Thyroid gland (tissue), 4 donors: ENCODE data around the gene CTRB2. TPM values are rescaled to one million over a fixed set of nuclear protein-coding genes. Genes with fewer than 3 reads are reported as not detected.
"Not testable (repeated sequence)": the region's sequence is repeated elsewhere in the genome, so short reads cannot be mapped to it uniquely, and the experiment has no call there.

Experiments
- DNase-seq, 2 donors: peaks; one replicate each; pipeline ENCODE4 v3.0.0-alpha.2; 2019
- H3K27ac ChIP-seq, 3 donors: fragments of 200-600 bp; sonication (generic); 1 replicate in 2 of 3; 2 replicates in 1 of 3; pipeline ENCODE4 v1.5.1; 2016 to 2019; ENCODE audit warnings: mild to moderate bottlenecking in 1 of 3, moderate library complexity in 1 of 3
- H3K27me3 ChIP-seq: fragments of 200-600 bp; sonication (generic); one replicate; pipeline ENCODE4 v1.5.1; 2019
- H3K36me3 ChIP-seq, 2 donors: fragments of 200-600 bp; sonication (generic); one replicate each; pipeline ENCODE4 v1.5.1; 2016 to 2019
- H3K4me1 ChIP-seq, 2 donors: fragments of 200-600 bp; sonication (generic); one replicate each; pipeline ENCODE4 v1.5.1; 2017 to 2019
- H3K4me3 ChIP-seq, 3 donors: fragments of 200-600 bp; sonication (generic); replicated peaks in 1 of 3; 1 replicate in 2 of 3; 2 replicates in 1 of 3; pipeline ENCODE4 v1.5.1; 2016; ENCODE audit warnings: mild to moderate bottlenecking in 1 of 3
- H3K9me3 ChIP-seq: fragments of 200-600 bp; sonication (generic); one replicate; pipeline ENCODE4 v1.5.1; 2017
- POLR2A ChIP-seq, 2 donors: fragments of 450-650 bp; IDR thresholded peaks; one replicate each; pipeline ENCODE4 v1.6.1; 2017; ENCODE audit warnings: antibody characterized with exemption in 2 of 2, mild to moderate bottlenecking in 2 of 2, moderate library complexity in 1 of 2
- WGBS, 2 donors: methylation state at CpG; one replicate each; pipeline ENCODE4 v1.1.5; 2017; 5-methylcytosine and 5-hydroxymethylcytosine counted together
- intact Hi-C: fragments of 100-400 bp; cut with DNase I; formaldehyde crosslinking; loops from one replicate; pipeline ENCODE4 v1.15.1; 2023
- total RNA-seq, 4 donors: library from RNA; depleted of rRNA; stranded (reverse); fragments of >200 nt; gene quantifications; one replicate each; pipeline ENCODE4 v1.2.3, GENCODE V29; 2016
- TF ChIP-seq, protein P1 (sequence below), 6 experiments: fragments of 200-600 bp in 3 of 6; fragments of 450-650 bp in 3 of 6; sonication (generic) in 3 of 6; IDR thresholded peaks; one replicate each; pipeline ENCODE4 v1.5.1; 2016 to 2019; ENCODE audit warnings: antibody characterized with exemption in 6 of 6, mild to moderate bottlenecking in 2 of 6, inconsistent platforms in 1 of 6, moderate library complexity in 1 of 6

Gene CTRB2
- total RNA-seq, 4 donors from 2014 or later, result not detected

DNA sequence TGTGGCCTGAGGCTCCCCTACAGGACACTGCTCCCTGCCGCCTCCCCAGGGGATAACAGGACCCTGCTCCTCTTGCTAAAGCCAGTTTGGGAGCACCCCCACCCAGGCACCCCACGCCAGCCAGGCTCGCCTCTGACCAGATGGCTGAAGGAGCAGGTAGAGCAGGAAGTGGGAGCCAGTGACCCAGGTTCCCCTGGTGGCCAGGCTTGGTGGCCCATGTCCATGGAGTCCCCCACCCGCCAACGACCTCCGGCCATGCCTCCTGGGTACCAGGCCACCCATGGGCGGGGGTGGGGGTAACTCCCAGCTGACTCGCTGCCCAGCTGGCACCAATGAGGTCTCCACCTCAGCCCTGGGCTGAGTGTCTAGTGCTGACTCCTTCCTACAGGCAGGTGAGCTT lies 34.5 kb upstream of the CTRB2 start:
- no peak overlapping the region for H3K4me3 ChIP-seq
- WGBS, 2 donors, result 72 to 93% methylated on average over 3 to 8 of the region's 8 CpGs
- H3K27me3 ChIP-seq, result no peaks in the 10 kb centered on the region
- H3K9me3 ChIP-seq, result no peaks in the 10 kb centered on the region
- no peak for TF ChIP-seq POLR2A (IDR thresholded peaks at IDR 0.05)
- TF ChIP-seq, protein P1, sequence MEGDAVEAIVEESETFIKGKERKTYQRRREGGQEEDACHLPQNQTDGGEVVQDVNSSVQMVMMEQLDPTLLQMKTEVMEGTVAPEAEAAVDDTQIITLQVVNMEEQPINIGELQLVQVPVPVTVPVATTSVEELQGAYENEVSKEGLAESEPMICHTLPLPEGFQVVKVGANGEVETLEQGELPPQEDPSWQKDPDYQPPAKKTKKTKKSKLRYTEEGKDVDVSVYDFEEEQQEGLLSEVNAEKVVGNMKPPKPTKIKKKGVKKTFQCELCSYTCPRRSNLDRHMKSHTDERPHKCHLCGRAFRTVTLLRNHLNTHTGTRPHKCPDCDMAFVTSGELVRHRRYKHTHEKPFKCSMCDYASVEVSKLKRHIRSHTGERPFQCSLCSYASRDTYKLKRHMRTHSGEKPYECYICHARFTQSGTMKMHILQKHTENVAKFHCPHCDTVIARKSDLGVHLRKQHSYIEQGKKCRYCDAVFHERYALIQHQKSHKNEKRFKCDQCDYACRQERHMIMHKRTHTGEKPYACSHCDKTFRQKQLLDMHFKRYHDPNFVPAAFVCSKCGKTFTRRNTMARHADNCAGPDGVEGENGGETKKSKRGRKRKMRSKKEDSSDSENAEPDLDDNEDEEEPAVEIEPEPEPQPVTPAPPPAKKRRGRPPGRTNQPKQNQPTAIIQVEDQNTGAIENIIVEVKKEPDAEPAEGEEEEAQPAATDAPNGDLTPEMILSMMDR (IDR thresholded peaks at IDR 0.05), result no peak
- no peak for DNase-seq
- intact Hi-C loops, result no loop called here
- H3K4me1 ChIP-seq, result peaks cover 55 to 67% of the 10 kb centered on the region in 2 donors
- H3K36me3 ChIP-seq, result peaks cover 12 to 13% of the 10 kb centered on the region in 2 donors
- H3K27ac ChIP-seq, result no peak overlapping the region

GRCh38 chr16:75240633-75241032 lies 33.7 kb upstream of the CTRB2 start:
- H3K36me3 ChIP-seq, result peaks cover 12 to 15% of the 10 kb centered on the region in 2 donors
- peak overlapping the region in 1 of 3 donors; percentile 88 for H3K27ac ChIP-seq
- DNase-seq, result peak in 1 of 2 donors; percentile 48
- 63 to 80% methylated on average over 1 to 6 of the region's 7 CpGs for WGBS, 2 donors
- intact Hi-C loops, H3K27me3 ChIP-seq, H3K9me3 ChIP-seq, H3K4me3 ChIP-seq: not testable (repeated sequence)
- H3K4me1 ChIP-seq, result peaks cover 48 to 59% of the 10 kb centered on the region in 2 donors

GRCh38 chr16:75239542-75240122 lies 32.7 kb upstream of the CTRB2 start:
- WGBS, 2 donors, result 86 to 91% methylated on average over 14 to 15 of the region's 19 CpGs
- intact Hi-C loops, result no loop called here
- H3K27me3 ChIP-seq, result no peaks in the 10 kb centered on the region
- no peak overlapping the region for H3K4me3 ChIP-seq
- no peak for DNase-seq
- peaks cover 38 to 49% of the 10 kb centered on the region in 2 donors for H3K4me1 ChIP-seq
- no peaks in the 10 kb centered on the region for H3K9me3 ChIP-seq
- peak overlapping the region; percentile 78 to 96 (median 88) for H3K27ac ChIP-seq
- TF ChIP-seq POLR2A (IDR thresholded peaks at IDR 0.05), result no peak
- TF ChIP-seq, protein P1 (IDR thresholded peaks at IDR 0.05), result no peak
- peaks cover 20 to 25% of the 10 kb centered on the region in 2 donors for H3K36me3 ChIP-seq

GRCh38 chr16:75238853-75239541 lies 32.0 kb upstream of the CTRB2 start:
- H3K9me3 ChIP-seq, result no peaks in the 10 kb centered on the region
- H3K27ac ChIP-seq, result peak overlapping the region; percentile 78 to 96 (median 88)
- intact Hi-C loops, result no loop called here
- no peak for TF ChIP-seq POLR2A (IDR thresholded peaks at IDR 0.05)
- TF ChIP-seq, protein P1 (IDR thresholded peaks at IDR 0.05), result peak in 3 of 6 experiments; percentile 6 to 47 (median 12)
- peaks cover 32 to 49% of the 10 kb centered on the region in 2 donors for H3K4me1 ChIP-seq
- peak in 1 of 2 donors; percentile 57 for DNase-seq
- H3K27me3 ChIP-seq, result no peaks in the 10 kb centered on the region
- no peak overlapping the region for H3K4me3 ChIP-seq
- peaks cover 23 to 27% of the 10 kb centered on the region in 2 donors for H3K36me3 ChIP-seq
- WGBS, 2 donors, result 11 to 46% methylated on average over 5 to 15 of the region's 16 CpGs

GRCh38 chr16:75238132-75238852 lies 31.3 kb upstream of the CTRB2 start:
- Histone ChIP-seq H3K27me3 (no peaks in the 10 kb centered on the region), H3K27ac (peak overlapping the region; percentile 78 to 96 (median 88)), H3K36me3 (peaks cover 25 to 32% of the 10 kb centered on the region in 2 donors), H3K4me1 (peaks cover 27 to 48% of the 10 kb centered on the region in 2 donors), H3K4me3 (no peak overlapping the region), H3K9me3 (no peaks in the 10 kb centered on the region)
- peak; percentile 94 for DNase-seq
- 33 to 54% methylated on average over 7 to 10 of the region's 25 CpGs for WGBS, 2 donors
- TF ChIP-seq POLR2A (IDR thresholded peaks at IDR 0.05), result no peak
- TF ChIP-seq, protein P1 (IDR thresholded peaks at IDR 0.05), result no peak
- intact Hi-C loops, result no loop called here
